Measurements from ENCODE around the gene NCKAP1.

DNA sequence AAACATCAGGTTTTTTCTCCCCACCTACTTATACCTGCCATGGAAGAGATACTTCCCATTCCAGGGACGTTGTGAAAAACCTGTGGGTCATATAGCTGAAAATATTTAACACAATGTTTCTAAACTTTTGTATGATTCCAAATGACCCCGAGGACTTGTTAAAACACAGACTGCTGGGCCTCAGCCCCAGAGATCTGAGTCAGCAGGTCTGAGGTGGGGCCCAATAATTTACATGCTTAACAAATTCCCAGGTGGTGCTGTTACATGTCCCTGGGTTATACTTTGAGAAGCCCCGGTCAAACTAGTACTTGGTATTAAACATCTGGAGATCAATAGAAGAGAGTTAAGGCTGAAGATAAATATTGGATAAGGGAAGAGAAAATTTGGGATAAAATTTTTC lies 100.4 kb downstream of the NCKAP1 start:
- TF ChIP-seq POLR2A (IDR thresholded peaks at IDR 0.05; ENCODE audit: low read depth, low read length), result no peak
- TF ChIP-seq, protein P1, sequence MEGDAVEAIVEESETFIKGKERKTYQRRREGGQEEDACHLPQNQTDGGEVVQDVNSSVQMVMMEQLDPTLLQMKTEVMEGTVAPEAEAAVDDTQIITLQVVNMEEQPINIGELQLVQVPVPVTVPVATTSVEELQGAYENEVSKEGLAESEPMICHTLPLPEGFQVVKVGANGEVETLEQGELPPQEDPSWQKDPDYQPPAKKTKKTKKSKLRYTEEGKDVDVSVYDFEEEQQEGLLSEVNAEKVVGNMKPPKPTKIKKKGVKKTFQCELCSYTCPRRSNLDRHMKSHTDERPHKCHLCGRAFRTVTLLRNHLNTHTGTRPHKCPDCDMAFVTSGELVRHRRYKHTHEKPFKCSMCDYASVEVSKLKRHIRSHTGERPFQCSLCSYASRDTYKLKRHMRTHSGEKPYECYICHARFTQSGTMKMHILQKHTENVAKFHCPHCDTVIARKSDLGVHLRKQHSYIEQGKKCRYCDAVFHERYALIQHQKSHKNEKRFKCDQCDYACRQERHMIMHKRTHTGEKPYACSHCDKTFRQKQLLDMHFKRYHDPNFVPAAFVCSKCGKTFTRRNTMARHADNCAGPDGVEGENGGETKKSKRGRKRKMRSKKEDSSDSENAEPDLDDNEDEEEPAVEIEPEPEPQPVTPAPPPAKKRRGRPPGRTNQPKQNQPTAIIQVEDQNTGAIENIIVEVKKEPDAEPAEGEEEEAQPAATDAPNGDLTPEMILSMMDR (IDR thresholded peaks at IDR 0.05; ENCODE audit: extremely low read depth in 1 of 2, insufficient read depth in 1 of 2, low read depth in 1 of 2, low read length in 2 of 2), result no peak

Data from endothelial cell of umbilical vein (primary cell).